H1 (cell line): ENCODE results near the gene SLC7A9. TPM values are rescaled to one million over a fixed set of nuclear protein-coding genes. Genes with fewer than 3 reads are reported as not detected.

Source experiments
- CTCF ChIA-PET: fragments of 300-600 bp; sonication (Branson Sonifier 250); formaldehyde crosslinking; loops from one replicate; lab custom pipeline; 2021; ENCODE audit not compliant: partially characterized antibody; lab: Charles Lee
- POLR2A ChIA-PET: fragments of 300-600 bp; sonication (Branson Sonifier 250); formaldehyde crosslinking; loops from one replicate; lab custom pipeline; 2021; ENCODE audit warnings: inconsistent platforms; ENCODE audit not compliant: partially characterized antibody; lab: Charles Lee
- DNase-seq, 2 experiments: peaks; one replicate each; pipeline versions ENCODE4 v3.0.0 to v3.0.0-alpha.2; 2010 to 2022; ENCODE audit warnings: low spot score in 2 of 2, low read depth in 1 of 2, mixed read lengths in 1 of 2
- FAIRE-seq: peaks from 2 replicates; lab custom pipeline; 2011; peaks lifted over from hg19 to GRCh38; lab: Jason Lieb, UNC
- H2AFZ ChIP-seq: 2 replicates; pipeline ENCODE4 v1.8.1; 2012; ENCODE audit warnings: low read length, inconsistent platforms
- H2AK5ac ChIP-seq: 2 replicates; pipeline ENCODE4 v1.6.1; 2013; ENCODE audit warnings: low read depth, low read length
- H2BK120ac ChIP-seq: replicated peaks from 2 replicates; pipeline ENCODE3; 2013; ENCODE audit warnings: low read depth, low read length, inconsistent platforms
- H2BK12ac ChIP-seq: 2 replicates; pipeline ENCODE4 v1.6.1; 2013; ENCODE audit warnings: low read depth, low read length
- H2BK15ac ChIP-seq: 2 replicates; pipeline ENCODE4 v1.6.1; 2013; ENCODE audit warnings: low read length
- H2BK20ac ChIP-seq: 2 replicates; pipeline ENCODE4 v1.6.1; 2013; ENCODE audit warnings: low read length
- H2BK5ac ChIP-seq: 2 replicates; pipeline ENCODE4 v1.6.1; 2013; ENCODE audit warnings: low read depth, low read length
- H3K14ac ChIP-seq: 2 replicates; pipeline ENCODE4 v1.6.1; 2013; ENCODE audit warnings: inconsistent platforms; ENCODE audit not compliant: insufficient read length
- H3K18ac ChIP-seq: 2 replicates; pipeline ENCODE4 v1.6.1; 2013; ENCODE audit warnings: low read length; ENCODE audit errors: extremely low read depth
- H3K23ac ChIP-seq: 2 replicates; pipeline ENCODE4 v1.6.1; 2013; ENCODE audit warnings: inconsistent platforms; ENCODE audit not compliant: insufficient read length
- H3K23me2 ChIP-seq: 2 replicates; pipeline ENCODE4 v1.6.1; 2013; ENCODE audit warnings: low read depth, low read length
- H3K27ac ChIP-seq: 2 replicates; pipeline ENCODE4 v1.6.1; 2011; ENCODE audit warnings: low read depth, low read length, inconsistent platforms
- H3K27me3 ChIP-seq, 4 experiments: replicated peaks in 1 of 4; 1 replicate in 1 of 4; 2 replicates in 3 of 4; pipeline versions ENCODE4 v1.6.1 to v1.8.1; 2011 to 2013; ENCODE audit warnings: low read length in 3 of 4, mild to moderate bottlenecking in 3 of 4, inconsistent platforms in 2 of 4, mixed read lengths in 2 of 4, moderate library complexity in 1 of 4; ENCODE audit not compliant: control insufficient read depth in 3 of 4, insufficient read depth in 3 of 4; ENCODE audit errors: extremely low read depth in 1 of 4
- H3K36me3 ChIP-seq, 4 experiments: 2 replicates each; pipeline versions ENCODE4 v1.6.1 to v1.8.1; 2011 to 2013; ENCODE audit warnings: mild to moderate bottlenecking in 4 of 4, low read length in 3 of 4, moderate library complexity in 2 of 4, control low read depth in 1 of 4, inconsistent platforms in 1 of 4; ENCODE audit not compliant: insufficient read depth in 4 of 4, control insufficient read depth in 2 of 4
- H3K4ac ChIP-seq: replicated peaks from 2 replicates; pipeline ENCODE3; 2013; ENCODE audit warnings: low read length, low read depth, mixed read lengths, inconsistent platforms; ENCODE audit not compliant: insufficient read length
- H3K4me1 ChIP-seq, 4 experiments: replicated peaks in 1 of 4; 1 replicate in 1 of 4; 2 replicates in 3 of 4; pipeline versions ENCODE4 v1.6.1 to v1.8.1; 2011 to 2013; ENCODE audit warnings: low read length in 3 of 4, inconsistent platforms in 2 of 4, mixed read lengths in 1 of 4; ENCODE audit not compliant: insufficient read depth in 4 of 4, control insufficient read depth in 3 of 4
- H3K4me2 ChIP-seq, 2 experiments: 2 replicates each; pipeline versions ENCODE4 v1.6.1 to v1.8.1; 2011 to 2013; ENCODE audit warnings: low read depth in 2 of 2, low read length in 2 of 2, control low read depth in 1 of 2, inconsistent platforms in 1 of 2, mild to moderate bottlenecking in 1 of 2; ENCODE audit not compliant: insufficient read depth in 1 of 2
- H3K4me3 ChIP-seq, 4 experiments: fragments of 200-600, 300-600 bp in 1 of 4; sonication (generic), shearing (Covaris generic), sonication (Bioruptor Twin) in 1 of 4; 2 replicates each; pipeline versions ENCODE4 v1.5.1 to v1.8.1; 2011 to 2016; ENCODE audit warnings: low read length in 4 of 4, low read depth in 3 of 4, control low read depth in 2 of 4, inconsistent platforms in 2 of 4, mild to moderate bottlenecking in 2 of 4, mixed read lengths in 1 of 4, moderate library complexity in 1 of 4; ENCODE audit not compliant: insufficient read depth in 2 of 4; ENCODE audit errors: extremely low read depth in 1 of 4
- H3K56ac ChIP-seq: replicated peaks from 2 replicates; pipeline ENCODE3; 2013; ENCODE audit warnings: low read depth, mild to moderate bottlenecking, mixed read lengths, low read length, inconsistent platforms; ENCODE audit not compliant: insufficient read length
- H3K79me1 ChIP-seq: 2 replicates; pipeline ENCODE4 v1.6.1; 2013; ENCODE audit warnings: low read depth, low read length, control low read depth
- H3K79me2 ChIP-seq, 2 experiments: 2 replicates each; pipeline versions ENCODE4 v1.6.1 to v1.8.1; 2012 to 2013; ENCODE audit warnings: low read length in 2 of 2, mild to moderate bottlenecking in 2 of 2, inconsistent platforms in 1 of 2; ENCODE audit not compliant: insufficient read depth in 2 of 2, control insufficient read depth in 1 of 2
- H3K9ac ChIP-seq, 4 experiments: replicated peaks in 1 of 4; 1 replicate in 1 of 4; 2 replicates in 3 of 4; pipeline versions ENCODE4 v1.6.1 to v1.8.1; 2011 to 2013; ENCODE audit warnings: low read depth in 3 of 4, low read length in 3 of 4, control low read depth in 2 of 4, mild to moderate bottlenecking in 2 of 4, moderate library complexity in 2 of 4, inconsistent platforms in 1 of 4; ENCODE audit errors: extremely low read depth in 1 of 4
- H3K9me3 ChIP-seq, 2 experiments: 2 replicates each; pipeline versions ENCODE4 v1.6.1 to v1.8.1; 2012 to 2013; ENCODE audit warnings: mild to moderate bottlenecking in 2 of 2, moderate library complexity in 2 of 2, control low read depth in 1 of 2, inconsistent platforms in 1 of 2, low read depth in 1 of 2, low read length in 1 of 2, mixed read lengths in 1 of 2; ENCODE audit not compliant: insufficient read depth in 2 of 2
- H4K20me1 ChIP-seq, 2 experiments: replicated peaks in 1 of 2; 2 replicates each; pipeline versions ENCODE3 to v1.8.1; 2011 to 2013; ENCODE audit warnings: inconsistent platforms in 2 of 2, low read length in 2 of 2, mild to moderate bottlenecking in 1 of 2; ENCODE audit not compliant: insufficient read depth in 2 of 2, control insufficient read depth in 1 of 2
- H4K5ac ChIP-seq: 2 replicates; pipeline ENCODE4 v1.6.1; 2013; ENCODE audit warnings: low read length, low read depth, mixed read lengths, inconsistent platforms; ENCODE audit not compliant: insufficient read length
- H4K8ac ChIP-seq: 2 replicates; pipeline ENCODE4 v1.8.0; 2013; ENCODE audit warnings: mild to moderate bottlenecking, moderate library complexity, low read length, inconsistent platforms; ENCODE audit not compliant: insufficient read depth; ENCODE audit errors: extremely low read depth
- H4K91ac ChIP-seq: replicated peaks from 2 replicates; pipeline ENCODE3; 2013; ENCODE audit warnings: low read length, mixed read lengths, inconsistent platforms; ENCODE audit not compliant: insufficient read length
- ASH2L ChIP-seq: fragments of 200-600, 300-600 bp; sonication (generic); IDR thresholded peaks from one replicate; pipeline ENCODE4 v1.7.1; 2017; ENCODE audit warnings: low read length
- ATF3 ChIP-seq: IDR thresholded peaks from 2 replicates; pipeline ENCODE4 v1.6.1; 2011; ENCODE audit warnings: low read depth, mild to moderate bottlenecking, low read length; ENCODE audit not compliant: insufficient read depth
- BRCA1 ChIP-seq: IDR thresholded peaks from 2 replicates; pipeline ENCODE4 v1.6.1; 2012; ENCODE audit warnings: low read depth, low read length, improper control_type of control experiment
- CTCF ChIP-seq, 3 experiments: IDR thresholded peaks; 1 replicate in 2 of 3; 2 replicates in 1 of 3; pipeline versions ENCODE4 v1.5.1 to v1.6.1; 2011; ENCODE audit warnings: low read length in 3 of 3, mild to moderate bottlenecking in 3 of 3, inconsistent platforms in 2 of 3, low read depth in 1 of 3, moderate library complexity in 1 of 3; ENCODE audit not compliant: insufficient read depth in 1 of 3; ENCODE audit errors: control extremely low read depth in 1 of 3
- EP300 ChIP-seq, 2 experiments: IDR thresholded peaks; 1 replicate in 1 of 2; 2 replicates in 1 of 2; pipeline ENCODE4 v1.6.1; 2011 to 2012; ENCODE audit warnings: low read depth in 2 of 2, low read length in 2 of 2, mild to moderate bottlenecking in 2 of 2, borderline replicate concordance in 1 of 2, inconsistent platforms in 1 of 2, moderate library complexity in 1 of 2
- KDM1A ChIP-seq: fragments of 200-600, 300-600 bp; sonication (generic); IDR thresholded peaks from 2 replicates; pipeline ENCODE4 v1.7.1; 2016; ENCODE audit warnings: mild to moderate bottlenecking, low read length, borderline replicate concordance
- MAX ChIP-seq: IDR thresholded peaks from 2 replicates; pipeline ENCODE4 v1.6.1; 2012; ENCODE audit warnings: inconsistent platforms
- RFX5 ChIP-seq: IDR thresholded peaks from 2 replicates; pipeline ENCODE4 v1.6.1; 2011; ENCODE audit warnings: low read depth, low read length, improper control_type of control experiment, borderline replicate concordance
- TCF12 ChIP-seq: IDR thresholded peaks from 2 replicates; pipeline ENCODE4 v1.6.1; 2011; ENCODE audit warnings: low read depth, mild to moderate bottlenecking, low read length
- WGBS, 2 experiments: shearing (Covaris generic) in 1 of 2; methylation state at CpG; one replicate each; pipeline versions ENCODE4 v1.1.6 to v1.1.7; 2013 to 2015; ENCODE audit warnings: low lambda C conversion rate in 2 of 2, mixed read lengths in 2 of 2, inconsistent platforms in 1 of 2, low coverage in 1 of 2, missing lambda C conversion rate in 1 of 2; ENCODE audit not compliant: insufficient replicate concordance in 2 of 2, insufficient coverage in 1 of 2, insufficient read length in 1 of 2; ENCODE audit errors: extremely low coverage in 1 of 2, missing lambda C conversion rate in 1 of 2; 5-methylcytosine and 5-hydroxymethylcytosine counted together
- polyA plus RNA-seq, 7 experiments: library from polyadenylated mRNA; depleted of rRNA in 3 of 7; stranded (reverse) in 5 of 7; unstranded in 2 of 7; fragments of >200 nt in 5 of 7; fragments of 200-250 nt in 2 of 7; gene quantifications; 1 replicate in 5 of 7; 2 replicates in 1 of 7; 4 replicates in 1 of 7; pipeline versions ENCODE4 v1.2.1 to v1.2.3, GENCODE V29; 2011 to 2013; ENCODE audit warnings: missing spikeins in 2 of 7, mixed read lengths in 2 of 7
- total RNA-seq: library from RNA; stranded (reverse); fragmentation: NEBNext Ultra II Directional; extraction: Animal tissue kit (Norgen Biotek cat#: 25700); gene quantifications from 2 replicates; pipeline ENCODE4 v1.2.1, GENCODE V29; 2021

The SLC7A9 gene
- total and polyA plus RNA-seq, 2 of the 8 experiments (the other 6 are each of a cell fraction or from before 2014, with no cell fraction given), result 0.15 TPM; not detected in 1

DNA sequence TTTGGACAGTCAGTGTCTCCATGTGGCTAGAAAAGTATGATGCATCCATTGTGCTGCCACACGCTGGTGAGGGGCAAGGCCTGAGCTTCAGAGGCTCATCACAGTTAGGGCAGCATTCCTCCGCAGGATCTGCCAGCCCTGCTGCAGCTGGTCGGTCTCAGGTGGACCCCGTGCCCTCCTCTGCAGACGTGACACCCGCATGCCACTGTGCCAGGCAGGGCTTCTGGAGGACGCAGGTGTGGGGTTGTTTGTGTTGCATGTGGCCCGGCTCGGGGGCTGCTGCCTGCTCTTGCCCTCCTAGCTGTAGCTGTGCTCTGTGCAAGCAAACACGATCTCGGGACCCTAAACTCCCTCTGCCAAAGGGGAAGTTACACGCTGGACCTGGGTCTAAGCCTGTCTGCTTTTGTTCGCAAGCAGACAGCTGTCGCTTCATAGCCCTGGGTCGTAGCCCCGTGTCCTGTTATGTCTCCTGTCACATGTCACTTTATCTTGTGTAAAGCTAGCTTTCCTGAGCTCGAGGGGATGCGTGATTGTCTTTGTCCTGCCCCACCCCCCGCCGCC, 45.3 kb downstream of the SLC7A9 start:
- H3K79me2 ChIP-seq, result no peaks in the 10 kb centered on the region
- no peak for FAIRE-seq
- no peaks in the 10 kb centered on the region for H3K36me3 ChIP-seq
- no peaks in the 10 kb centered on the region for H3K23me2 ChIP-seq
- H4K5ac ChIP-seq, result no peak overlapping the region
- POLR2A ChIA-PET, result interaction anchor here (0.6 to 1.3 kb wide), 3 partner anchors 44 to 151 kb away, joined by 3 to 4 read pairs (median 3); no protein-coding TSS in a partner anchor
- peak overlapping the region; percentile 75 for H2BK15ac ChIP-seq
- H3K4ac ChIP-seq, result no peak overlapping the region
- 86% methylated on average over 20 of the region's 20 CpGs; no CpG with 5 or more reads in 1 of the 2 experiments for WGBS, 2 experiments
- H2AFZ ChIP-seq, result peak overlapping the region; percentile 32; the same call in 1 of the 2 replicates
- peak overlapping the region; percentile 94; the same call in 1 of the 2 replicates for H2BK12ac ChIP-seq
- no peak for DNase-seq
- no peaks in the 10 kb centered on the region for H3K9me3 ChIP-seq
- H3K27me3 ChIP-seq, result no peaks in the 10 kb centered on the region
- H4K8ac ChIP-seq, result peak overlapping the region; percentile 68; the same call in 1 of the 2 replicates
- H3K79me1 ChIP-seq, result no peaks in the 10 kb centered on the region
- H3K9ac ChIP-seq, result no peak overlapping the region
- H3K23ac ChIP-seq, result no peak overlapping the region
- peak overlapping the region; percentile 7; the same call in 1 of the 2 replicates for H2AK5ac ChIP-seq
- H3K18ac ChIP-seq, result peak overlapping the region; percentile 56
- no peak overlapping the region for H3K27ac ChIP-seq
- no peak overlapping the region for H2BK5ac ChIP-seq
- H4K20me1 ChIP-seq, result no peaks in the 10 kb centered on the region
- peaks cover 8 to 27% (median 16%) of the 10 kb centered on the region in 4 experiments; a peak in 6 of 7 replicates for H3K4me1 ChIP-seq
- no peak overlapping the region for H3K14ac ChIP-seq
- H2BK20ac ChIP-seq, result peak overlapping the region; percentile 11; the same call in 1 of the 2 replicates
- CTCF ChIA-PET, result interaction anchor here (2.1 kb wide), 1 partner anchor 14 kb away, joined by 6 read pairs; no protein-coding TSS in a partner anchor
- H2BK120ac ChIP-seq, result no peak overlapping the region
- H3K4me2 ChIP-seq, result no peak overlapping the region
- H4K91ac ChIP-seq, result peak overlapping the region; percentile 3
- H3K56ac ChIP-seq, result no peak overlapping the region
- no peak overlapping the region for H3K4me3 ChIP-seq
- no peak for TF ChIP-seq TCF12
- no peak for TF ChIP-seq MAX
- no peak for TF ChIP-seq KDM1A
- TF ChIP-seq ASH2L, result no peak
- no peak for TF ChIP-seq EP300 (IDR thresholded peaks at IDR 0.05; ENCODE audit: borderline replicate concordance in 1 of 2, low read depth in 2 of 2, low read length in 2 of 2)
- TF ChIP-seq CTCF (IDR thresholded peaks at IDR 0.05; ENCODE audit: control extremely low read depth in 1 of 3, insufficient read depth in 1 of 3, low read depth in 1 of 3, low read length in 3 of 3), result no peak
- no peak for TF ChIP-seq BRCA1
- TF ChIP-seq RFX5, result no peak
- TF ChIP-seq ATF3, result no peak
